Naive thymus-derived CD4-positive, alpha-beta T cell (primary cell): ENCODE data around the gene RNF39. TPM values are rescaled to one million over a fixed set of nuclear protein-coding genes. Genes with fewer than 3 reads are reported as not detected.
A peak's percentile ranks its signal among the peaks of the same experiment; 100 is the strongest.

ENCODE experiments used
- ATAC-seq: fragments of 150-1000 bp; cut with Tn5 transposase; 2 replicates; pipeline ENCODE4 v1.10.0; 2021; ENCODE audit warnings: mild to moderate bottlenecking, moderate library complexity
- CTCF ChIA-PET: fragments of 350-600 bp; sonication (Branson Sonifier 250); formaldehyde crosslinking; loops from one replicate; lab custom pipeline; 2021; ENCODE audit warnings: antibody characterized with exemption; lab: Charles Lee
- POLR2A ChIA-PET: fragments of 350-600 bp; sonication (Branson Sonifier 250); formaldehyde crosslinking; loops from one replicate; lab custom pipeline; 2021; ENCODE audit warnings: antibody characterized with exemption, inconsistent platforms; lab: Charles Lee
- DNase-seq, 9 donors: peaks; one replicate each; pipeline versions ENCODE4 v3.0.0 to v3.0.0-alpha.2; 2020 to 2022; ENCODE audit warnings: mixed read lengths in 1 of 9
- H3K27ac ChIP-seq: one replicate; pipeline ENCODE4 v1.7.0; 2013; ENCODE audit warnings: mild to moderate bottlenecking, low read depth, low read length, moderate library complexity
- H3K27me3 ChIP-seq, 2 donors: one replicate each; pipeline ENCODE4 v1.7.0; 2013; ENCODE audit warnings: low read length in 2 of 2, mild to moderate bottlenecking in 2 of 2, moderate library complexity in 2 of 2; ENCODE audit not compliant: control insufficient read depth in 2 of 2, insufficient read depth in 2 of 2
- H3K36me3 ChIP-seq, 3 experiments: 1 replicate in 2 of 3; 2 replicates in 1 of 3; pipeline ENCODE4 v1.7.0; 2013; ENCODE audit warnings: low read length in 3 of 3, mild to moderate bottlenecking in 3 of 3, moderate library complexity in 1 of 3; ENCODE audit not compliant: insufficient read depth in 3 of 3, control insufficient read depth in 2 of 3
- H3K4me1 ChIP-seq, 2 donors: one replicate each; pipeline ENCODE4 v1.7.0; 2013; ENCODE audit warnings: low read length in 2 of 2, mild to moderate bottlenecking in 2 of 2, moderate library complexity in 1 of 2; ENCODE audit not compliant: control insufficient read depth in 2 of 2, insufficient read depth in 2 of 2
- H3K4me3 ChIP-seq: 2 replicates; pipeline ENCODE4 v1.7.0; 2013; ENCODE audit warnings: mild to moderate bottlenecking, low read length
- H3K9me3 ChIP-seq, 3 experiments: 1 replicate in 2 of 3; 2 replicates in 1 of 3; pipeline ENCODE4 v1.7.0; 2013; ENCODE audit warnings: low read length in 3 of 3; ENCODE audit not compliant: control insufficient read depth in 2 of 3
- H3K27ac Mint-ChIP-seq, 9 donors: one replicate each; pipeline ENCODE4 v1.8.0; 2020 to 2022; ENCODE audit warnings: mixed read lengths in 9 of 9, mild to moderate bottlenecking in 8 of 9, moderate library complexity in 5 of 9, inconsistent platforms in 2 of 9
- H3K27me3 Mint-ChIP-seq, 5 donors: one replicate each; pipeline ENCODE4 v1.8.0; 2021 to 2022; ENCODE audit warnings: mixed read lengths in 5 of 5, mild to moderate bottlenecking in 1 of 5
- H3K36me3 Mint-ChIP-seq, 5 donors: one replicate each; pipeline ENCODE4 v1.8.0; 2020 to 2022; ENCODE audit warnings: mixed read lengths in 5 of 5, mild to moderate bottlenecking in 3 of 5, inconsistent platforms in 1 of 5
- H3K4me1 Mint-ChIP-seq, 7 donors: one replicate each; pipeline ENCODE4 v1.8.0; 2020 to 2022; ENCODE audit warnings: mixed read lengths in 7 of 7, mild to moderate bottlenecking in 3 of 7, inconsistent platforms in 1 of 7
- H3K4me3 Mint-ChIP-seq, 10 donors: one replicate each; pipeline ENCODE4 v1.8.0; 2020 to 2022; ENCODE audit warnings: mild to moderate bottlenecking in 10 of 10, mixed read lengths in 10 of 10, moderate library complexity in 6 of 10, inconsistent platforms in 2 of 10
- H3K9me3 Mint-ChIP-seq, 11 donors: one replicate each; pipeline ENCODE4 v1.8.0; 2020 to 2022; ENCODE audit warnings: mixed read lengths in 11 of 11, mild to moderate bottlenecking in 4 of 11, inconsistent platforms in 1 of 11, moderate library complexity in 1 of 11
- intact Hi-C, 2 donors: fragments of 100-400 bp; cut with micrococcal nuclease; formaldehyde crosslinking; loops; one replicate each; pipeline ENCODE4 v1.15.1; 2023
- polyA plus RNA-seq, 2 donors: library from polyadenylated mRNA; unstranded; fragments of 300-500 nt; fragmentation: Illumina TruSeq; gene quantifications; one replicate each; pipeline ENCODE4 v1.2.3, GENCODE V29; 2021
- total RNA-seq, 6 experiments: library from RNA in 5 of 6; stranded (reverse) in 5 of 6; gene quantifications; 1 replicate in 5 of 6; 2 replicates in 1 of 6; pipeline ENCODE4 v1.2.3 and lab custom pipeline; 2021 to 2026

The RNF39 gene
- total and polyA plus RNA-seq, 7 experiments from 2014 or later, result 0.33 TPM; not detected in 6

GRCh38 chr6:30073489-30074235, 1.9 kb downstream of the RNF39 start:
- H3K27me3 ChIP-seq, result peaks cover 0 to 12% of the 10 kb centered on the region in 2 donors
- peaks cover 0 to 3% (median 0%) of the 10 kb centered on the region in 11 donors for H3K9me3 Mint-ChIP-seq
- H3K36me3 ChIP-seq, result peaks cover 0 to 20% (median 7%) of the 10 kb centered on the region in 3 experiments
- H3K27me3 Mint-ChIP-seq, result peaks cover 31 to 77% (median 55%) of the 10 kb centered on the region in 5 donors
- no peak overlapping the region for H3K27ac ChIP-seq
- CTCF ChIA-PET, result no interaction called here
- POLR2A ChIA-PET, result no interaction called here
- no peak overlapping the region for H3K4me3 ChIP-seq
- H3K27ac Mint-ChIP-seq, result peak overlapping the region in 2 of 9 donors; percentile 25 to 73
- H3K4me3 Mint-ChIP-seq, result peak overlapping the region in 8 of 10 donors; percentile 25 to 89 (median 81)
- DNase-seq, result no peak
- H3K9me3 ChIP-seq, result no peaks in the 10 kb centered on the region
- H3K4me1 ChIP-seq, result peaks cover 14 to 46% of the 10 kb centered on the region in 2 donors
- H3K4me1 Mint-ChIP-seq, result peaks cover 49 to 72% (median 66%) of the 10 kb centered on the region in 7 donors
- ATAC-seq, result no peak
- peaks cover 10 to 34% (median 28%) of the 10 kb centered on the region in 5 donors for H3K36me3 Mint-ChIP-seq
- intact Hi-C loops, result no loop called here

GRCh38 chr6:30071858-30072257, 3.7 kb downstream of the RNF39 start:
- no peaks in the 10 kb centered on the region for H3K9me3 ChIP-seq
- H3K4me1 Mint-ChIP-seq, result peaks cover 49 to 76% (median 67%) of the 10 kb centered on the region in 7 donors
- peaks cover 31 to 64% (median 55%) of the 10 kb centered on the region in 5 donors for H3K27me3 Mint-ChIP-seq
- H3K36me3 ChIP-seq, result peaks cover 0 to 25% (median 7%) of the 10 kb centered on the region in 3 experiments
- ATAC-seq (no peak), DNase-seq (no peak)
- H3K4me3 ChIP-seq, result no peak overlapping the region
- H3K4me1 ChIP-seq, result peaks cover 17 to 50% of the 10 kb centered on the region in 2 donors
- H3K9me3 Mint-ChIP-seq, result peaks cover 0 to 7% (median 0%) of the 10 kb centered on the region in 11 donors
- intact Hi-C loops, result no loop called here
- H3K27ac ChIP-seq, result no peak overlapping the region
- H3K4me3 Mint-ChIP-seq, result peak overlapping the region in 6 of 10 donors; percentile 3 to 54 (median 40)
- POLR2A ChIA-PET, result interaction anchor here (1.0 to 1.6 kb wide), 2 partner anchors 11 to 25 kb away, joined by 3 to 4 read pairs; partner anchors contain the start of gene POLR1H
- H3K27ac Mint-ChIP-seq, result peak overlapping the region in 2 of 9 donors; percentile 13 to 35
- CTCF ChIA-PET, result no interaction called here
- peaks cover 0 to 12% of the 10 kb centered on the region in 2 donors for H3K27me3 ChIP-seq
- H3K36me3 Mint-ChIP-seq, result peaks cover 10 to 46% (median 41%) of the 10 kb centered on the region in 5 donors

- Mint-ChIP-seq H3K27me3 (peaks cover 31 to 58% (median 55%) of the 10 kb centered on the region in 5 donors), H3K4me1 (peaks cover 47 to 76% (median 66%) of the 10 kb centered on the region in 7 donors), H3K27ac (peak overlapping the region in 1 of 9 donors; percentile 14), H3K36me3 (peaks cover 10 to 46% (median 41%) of the 10 kb centered on the region in 5 donors), H3K9me3 (peaks cover 0 to 10% (median 0%) of the 10 kb centered on the region in 11 donors), H3K4me3 (peak overlapping the region in 9 of 10 donors; percentile 6 to 58 (median 48))
- DNase-seq (no peak), ATAC-seq (no peak)
- Histone ChIP-seq H3K4me1 (peaks cover 16 to 46% of the 10 kb centered on the region in 2 donors), H3K27me3 (peaks cover 0 to 12% of the 10 kb centered on the region in 2 donors), H3K36me3 (peaks cover 0 to 25% (median 7%) of the 10 kb centered on the region in 3 experiments), H3K27ac (no peak overlapping the region), H3K9me3 (no peaks in the 10 kb centered on the region), H3K4me3 (no peak overlapping the region)
- POLR2A ChIA-PET, result interaction anchor here (1.0 to 1.8 kb wide), 3 partner anchors 10 to 26 kb away, joined by 3 to 9 read pairs (median 4); partner anchors contain the start of gene POLR1H
- intact Hi-C loops, result no loop called here
- CTCF ChIA-PET, result no interaction called here
These were observed 4.3 kb downstream of the RNF39 start for GRCh38 chr6:30071081-30071818.

- Histone ChIP-seq H3K27me3 (no peaks in the 10 kb centered on the region), H3K4me1 (peaks cover 23 to 38% of the 10 kb centered on the region in 2 donors), H3K9me3 (no peaks in the 10 kb centered on the region), H3K36me3 (peaks cover 5 to 28% (median 20%) of the 10 kb centered on the region in 3 experiments), H3K4me3 (peak overlapping the region; percentile 94), H3K27ac (peak overlapping the region; percentile 96)
- Mint-ChIP-seq H3K4me3 (peak overlapping the region; percentile 87 to 100 (median 98)), H3K27me3 (peaks cover 17 to 30% (median 24%) of the 10 kb centered on the region in 5 donors), H3K4me1 (peaks cover 45 to 80% (median 66%) of the 10 kb centered on the region in 7 donors), H3K36me3 (peaks cover 10 to 60% (median 49%) of the 10 kb centered on the region in 5 donors), H3K27ac (peak overlapping the region; percentile 96 to 100 (median 99)), H3K9me3 (peaks cover 0 to 7% (median 0%) of the 10 kb centered on the region in 11 donors)
- ATAC-seq (no peak), DNase-seq (no peak)
- ChIA-PET CTCF (no interaction called here), POLR2A (interaction anchor here (0.8 to 3.7 kb wide), 3 partner anchors 11 to 146 kb away, joined by 3 to 36 read pairs (median 19); partner anchors contain the start of gene TRIM26)
- intact Hi-C loops, result loop anchor here (1.0 to 10.0 kb wide), 15 partner anchors 36 to 1985 kb away; partner anchors contain the start of genes HLA-A (in 2 of the 2), MRPS18B (in 2 of the 2), PPP1R10 (in 2 of the 2) and BAG6 (in 1 of the 2)
These were observed 8.0 kb downstream of the RNF39 start for GRCh38 chr6:30067460-30068139.

GRCh38 chr6:30066577-30067459, 8.8 kb downstream of the RNF39 start, which contains the start of gene PPP1R11:
TSS of gene PPP1R11 (plus strand) at chr6:30067198. CDS start at chr6:30067411, 213 bp downstream.
- ATAC-seq (peak; percentile 99), DNase-seq (peak; percentile 84 to 100 (median 99))
- peak within 1 kb of the TSS; percentile 94 for H3K4me3 ChIP-seq
- peaks cover 5 to 28% (median 20%) of the 10 kb centered on the region in 3 experiments for H3K36me3 ChIP-seq
- CTCF ChIA-PET, result interaction anchor here (1.3 to 2.0 kb wide), 3 partner anchors 36 to 413 kb away, joined by 4 to 5 read pairs (median 4); no protein-coding TSS in a partner anchor
- H3K27ac ChIP-seq, result peak within 1 kb of the TSS; percentile 96
- H3K9me3 ChIP-seq, result no peaks in the 10 kb centered on the region
- Mint-ChIP-seq H3K4me1 (peaks cover 43 to 77% (median 71%) of the 10 kb centered on the region in 7 donors), H3K27me3 (peaks cover 10 to 22% (median 16%) of the 10 kb centered on the region in 5 donors), H3K36me3 (peaks cover 10 to 55% (median 48%) of the 10 kb centered on the region in 5 donors), H3K27ac (peak within 1 kb of the TSS; percentile 96 to 100 (median 99)), H3K9me3 (peaks cover 0 to 7% (median 0%) of the 10 kb centered on the region in 11 donors), H3K4me3 (peak within 1 kb of the TSS; percentile 87 to 100 (median 98))
- intact Hi-C loops, result loop anchor here (1.0 to 10.0 kb wide), 18 partner anchors 8 to 1985 kb away; partner anchors contain the start of genes HLA-A (in 2 of the 2), MRPS18B (in 2 of the 2), PPP1R10 (in 2 of the 2) and TRIM26 (in 2 of the 2)
- no peaks in the 10 kb centered on the region for H3K27me3 ChIP-seq
- POLR2A ChIA-PET, result interaction anchor here (0.5 to 3.7 kb wide), 17 partner anchors 8 to 549 kb away, joined by 3 to 36 read pairs (median 4); partner anchors contain the start of genes TRIM26 and TRIM39
- peaks cover 28 to 41% of the 10 kb centered on the region in 2 donors for H3K4me1 ChIP-seq
